ENCODE data around the gene APEH.

DNA sequence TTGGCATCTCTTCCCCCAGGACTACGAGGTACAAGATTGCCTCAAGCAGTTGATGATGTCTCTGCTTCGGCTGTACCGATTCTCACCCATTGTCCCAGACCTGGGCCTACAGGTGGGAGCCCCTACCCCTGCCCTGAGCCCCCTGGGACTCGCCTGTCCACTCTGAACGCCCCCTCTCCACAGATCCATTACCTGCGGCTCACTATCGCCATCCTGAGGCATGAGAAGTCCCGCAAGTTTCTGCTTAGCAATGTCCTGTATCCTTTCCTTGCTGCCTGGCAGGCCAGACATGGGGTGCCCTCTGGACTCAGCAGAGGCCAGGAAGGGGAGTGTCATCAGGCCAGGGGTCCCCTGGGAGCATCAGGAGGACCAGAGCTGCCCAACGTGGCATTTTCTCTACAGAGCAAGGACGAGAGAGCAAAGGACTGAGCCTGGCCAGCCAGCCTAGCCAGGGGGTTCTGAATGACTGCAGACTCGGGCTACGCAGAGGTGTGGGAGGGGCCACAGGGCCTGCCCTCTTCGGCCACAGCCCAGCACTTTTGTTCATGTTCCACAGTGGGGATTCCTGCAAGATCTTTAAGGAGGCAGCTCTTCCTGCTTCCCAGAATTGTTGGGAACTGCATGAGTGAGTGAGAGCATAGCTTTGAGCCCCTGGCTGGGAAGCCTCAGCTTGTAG, 26.4 kb downstream of the APEH start:
- TF ChIP-seq EZH2 (IDR thresholded peaks at IDR 0.05), result no peak
- TF ChIP-seq POLR2AphosphoS5 (IDR thresholded peaks at IDR 0.05; ENCODE audit: borderline replicate concordance, low read depth, low read length), result no peak

Data from SK-N-MC (cell line).